HL-60/S4 treated with retinoic acid at 250 ng/mL for 4 days and 3 days (cell line): Measurements from ENCODE around the gene SCARF2.
"Not testable (repeated sequence)": the region's sequence is repeated elsewhere in the genome, so short reads cannot be mapped to it uniquely, and the experiment has no call there.

Experiments used
- in situ Hi-C: fragments of 300-500 bp; cut with MboI; formaldehyde crosslinking; loops from 2 replicates; pipeline ENCODE4 v1.7.0; 2022; ENCODE audit warnings: low sequenced_read_pairs

SCARF2 gene

GRCh38 chr22:20412474-20413216 is 25.0 kb downstream of the SCARF2 start:
- in situ Hi-C loops: no loop called here

GRCh38 chr22:20409385-20409784 is 28.2 kb downstream of the SCARF2 start:
- in situ Hi-C loops: not testable (repeated sequence)

- in situ Hi-C loops: no loop called here
These were observed 28.7 kb downstream of the SCARF2 start for GRCh38 chr22:20408891-20409290.

GRCh38 chr22:20407829-20408228 is 29.8 kb downstream of the SCARF2 start:
- in situ Hi-C loops: no loop called here

GRCh38 chr22:20406686-20407408 is 30.8 kb downstream of the SCARF2 start:
- in situ Hi-C loops: no loop called here

GRCh38 chr22:20405931-20406685 is 31.5 kb downstream of the SCARF2 start:
- in situ Hi-C loops: no loop called here

GRCh38 chr22:20405291-20405930 is 32.2 kb downstream of the SCARF2 start:
- in situ Hi-C loops: no loop called here

- in situ Hi-C loops: no loop called here
These were observed 32.7 kb downstream of the SCARF2 start for GRCh38 chr22:20404881-20405280.

GRCh38 chr22:20403779-20404140 is 33.9 kb downstream of the SCARF2 start:
- in situ Hi-C loops: no loop called here

- in situ Hi-C loops: no loop called here
These were observed 34.5 kb downstream of the SCARF2 start for GRCh38 chr22:20402960-20403778.

- in situ Hi-C loops: no loop called here
These were observed 36.1 kb downstream of the SCARF2 start for GRCh38 chr22:20401376-20402014.

GRCh38 chr22:20400606-20401375 is 36.8 kb downstream of the SCARF2 start:
- in situ Hi-C loops: no loop called here

GRCh38 chr22:20399866-20400605 is 37.6 kb downstream of the SCARF2 start:
- in situ Hi-C loops: no loop called here

GRCh38 chr22:20398420-20398819 is 39.2 kb downstream of the SCARF2 start:
- in situ Hi-C loops: no loop called here

- in situ Hi-C loops: no loop called here
These were observed 40.1 kb downstream of the SCARF2 start for GRCh38 chr22:20397498-20397897.

- in situ Hi-C loops: no loop called here
These were observed 41.0 kb downstream of the SCARF2 start for GRCh38 chr22:20396639-20397038.

- in situ Hi-C loops: no loop called here
These were observed 41.7 kb downstream of the SCARF2 start for GRCh38 chr22:20395907-20396287.

- in situ Hi-C loops: no loop called here
These were observed 42.3 kb downstream of the SCARF2 start for GRCh38 chr22:20395181-20395906.
